ENCODE data around the gene ZDHHC11B. TPM values are rescaled to one million over a fixed set of nuclear protein-coding genes. Genes with fewer than 3 reads are reported as not detected.

ZDHHC11B gene
- total RNA-seq, 1 experiment from 2014 or later, result 3.8 TPM

GRCh38 chr5:757931-758697, 26.4 kb downstream of the ZDHHC11B start:
- POLR2A ChIA-PET, result no interaction called here
- no peak for DNase-seq (ENCODE audit: low read depth, low spot score)
- no peak overlapping the region for H3K4me3 ChIP-seq (replicated peaks in 1 of 2; ENCODE audit: low read depth in 1 of 2, low read length in 2 of 2)
- no peaks in the 10 kb centered on the region for H4K20me1 ChIP-seq (ENCODE audit: insufficient read depth)
- H3K36me3 ChIP-seq (ENCODE audit: control insufficient read depth in 1 of 2, insufficient read depth in 2 of 2, low read length in 2 of 2), result no peaks in the 10 kb centered on the region
- H3K9me2 ChIP-seq (ENCODE audit: insufficient read depth), result no peaks in the 10 kb centered on the region
- TF ChIP-seq MAX (IDR thresholded peaks at IDR 0.05) (no peak), EZH2phosphoT487 (IDR thresholded peaks at IDR 0.05; ENCODE audit: borderline replicate concordance) (no peak), REST (IDR thresholded peaks at IDR 0.05; ENCODE audit: low read depth) (no peak), SRF (IDR thresholded peaks at IDR 0.05; ENCODE audit: low read depth) (no peak), CTCF (IDR thresholded peaks at IDR 0.05 in 2 of 3, conservative IDR thresholded peaks at IDR 0.05 in 1 of 3; ENCODE audit: borderline replicate concordance in 1 of 3, insufficient read depth in 1 of 3, low read depth in 2 of 3, low read length in 2 of 3) (no peak), POLR2A (IDR thresholded peaks at IDR 0.05; ENCODE audit: borderline replicate concordance, extremely low read depth, insufficient read depth, insufficient read length) (no peak), ZNF274 (IDR thresholded peaks at IDR 0.05; ENCODE audit: low read depth, low read length) (no peak), ZFX (IDR thresholded peaks at IDR 0.05) (no peak), ELF1 (IDR thresholded peaks at IDR 0.05; ENCODE audit: borderline replicate concordance, low read depth) (no peak), ZBTB33 (IDR thresholded peaks at IDR 0.05; ENCODE audit: extremely low read depth, insufficient replicate concordance, low read length) (no peak), CBX3 (IDR thresholded peaks at IDR 0.05; ENCODE audit: low read depth) (no peak), SP1 (IDR thresholded peaks at IDR 0.05; ENCODE audit: low read depth) (no peak), TCF7L2 (IDR thresholded peaks at IDR 0.05; ENCODE audit: borderline replicate concordance, extremely low read depth, insufficient read depth, insufficient read length) (no peak), FOSL1 (IDR thresholded peaks at IDR 0.05; ENCODE audit: low read depth) (no peak), SIN3A (IDR thresholded peaks at IDR 0.05; ENCODE audit: low read depth) (no peak)
- no peaks in the 10 kb centered on the region for H3K4me1 ChIP-seq (ENCODE audit: control insufficient read depth in 1 of 2, insufficient read depth in 2 of 2, low read length in 2 of 2)
- CTCF ChIA-PET, result no interaction called here
- no peak overlapping the region for H3K4me2 ChIP-seq (ENCODE audit: low read length)
- RAD21 ChIA-PET (ENCODE audit: low non-redundant PET in 1 of 2, low total read pairs in 2 of 2, uncharacterized antibody in 2 of 2, unreplicated experiment in 2 of 2), result no interaction called here
- no peak overlapping the region for H3K27ac ChIP-seq (ENCODE audit: low read depth, low read length)
- intact Hi-C loops (cut with micrococcal nuclease), result no loop called here
- no peak overlapping the region for H2AFZ ChIP-seq (ENCODE audit: low read depth, low read length, poor library complexity, severe bottlenecking)
- ATAC-seq, result no peak
- BruUV-seq (replicated peaks), result no TSS peak
- no peaks in the 10 kb centered on the region for H3K79me2 ChIP-seq (ENCODE audit: insufficient read depth, low read length)
- H3K9ac ChIP-seq (ENCODE audit: low read length), result no peak overlapping the region
- no peaks in the 10 kb centered on the region for H3K27me3 ChIP-seq (ENCODE audit: insufficient read depth, low read length)
- H3K9me3 ChIP-seq (ENCODE audit: control insufficient read depth in 1 of 2, insufficient read depth in 1 of 2, low read depth in 1 of 2, low read length in 2 of 2), result no peaks in the 10 kb centered on the region

Measured in HCT116 (cell line).